SK-N-SH treated with all-trans-retinoic acid at 6 μM for 48 hours (cell line): ENCODE results near the gene CGB7.

Experiments
- CREB5 ChIP-seq: fragments of 250-450 bp; sonication (Bioruptor Pico); IDR thresholded peaks from 2 replicates; pipeline ENCODE4 v1.5.1; 2020; ENCODE audit warnings: low read depth, mild to moderate bottlenecking, moderate library complexity
- CSRNP3 ChIP-seq: fragments of 250-450 bp; sonication (Bioruptor Pico); IDR thresholded peaks from 2 replicates; pipeline ENCODE4 v1.5.1; 2021; ENCODE audit warnings: mild to moderate bottlenecking, moderate library complexity
- GLIS3 ChIP-seq: fragments of 250-450 bp; sonication (Bioruptor Pico); IDR thresholded peaks from 2 replicates; pipeline ENCODE4 v1.5.0; 2020; ENCODE audit warnings: mild to moderate bottlenecking, moderate library complexity
- OSR1 ChIP-seq: fragments of 250-450 bp; sonication (Bioruptor Pico); IDR thresholded peaks from 2 replicates; pipeline ENCODE4 v1.8.0; 2022; ENCODE audit warnings: moderate library complexity, mild to moderate bottlenecking, inconsistent platforms
- PATZ1 ChIP-seq: fragments of 250-450 bp; sonication (Bioruptor Pico); IDR thresholded peaks from 2 replicates; pipeline ENCODE4 v1.8.0; 2020; ENCODE audit warnings: mild to moderate bottlenecking, moderate library complexity, borderline replicate concordance
- POU6F1 ChIP-seq: fragments of 250-450 bp; sonication (Bioruptor Pico); IDR thresholded peaks from 2 replicates; pipeline ENCODE4 v1.8.0; 2021; ENCODE audit warnings: low read depth, mild to moderate bottlenecking, moderate library complexity, borderline replicate concordance
- RARB ChIP-seq: fragments of 250-450 bp; sonication (Bioruptor Pico); IDR thresholded peaks from 2 replicates; pipeline ENCODE4 v1.8.0; 2021; ENCODE audit warnings: mild to moderate bottlenecking, moderate library complexity
- TCF4 ChIP-seq: fragments of 250-450 bp; sonication (Bioruptor Pico); IDR thresholded peaks from 2 replicates; pipeline ENCODE4 v1.8.0; 2021; ENCODE audit warnings: mild to moderate bottlenecking, moderate library complexity, borderline replicate concordance
- ZC3H10 ChIP-seq: fragments of 250-450 bp; sonication (Bioruptor Pico); IDR thresholded peaks from 2 replicates; pipeline ENCODE4 v1.5.1; 2021; ENCODE audit warnings: mild to moderate bottlenecking, moderate library complexity
- ZFP3 ChIP-seq: fragments of 250-450 bp; sonication (Bioruptor Pico); IDR thresholded peaks from 2 replicates; pipeline ENCODE4 v1.5.0; 2020; ENCODE audit warnings: mild to moderate bottlenecking, moderate library complexity
- ZFP30 ChIP-seq: fragments of 450-650 bp; formaldehyde crosslinking; IDR thresholded peaks from 2 replicates; pipeline ENCODE4 v1.5.0; 2022; ENCODE audit warnings: mild to moderate bottlenecking, moderate library complexity
- ZNF565 ChIP-seq: fragments of 450-650 bp; formaldehyde crosslinking; conservative IDR thresholded peaks from 2 replicates; pipeline ENCODE4 v1.5.0; 2020; ENCODE audit warnings: low read depth, mild to moderate bottlenecking, moderate library complexity
- ZNF70 ChIP-seq: fragments of 450-650 bp; formaldehyde crosslinking; IDR thresholded peaks from 2 replicates; pipeline ENCODE4 v1.5.0; 2020; ENCODE audit warnings: mild to moderate bottlenecking, moderate library complexity

GRCh38 chr19:49020342-49020741 lies 37.2 kb downstream of the CGB7 start:
- no peak for TF ChIP-seq ZFP3 (CRISPR knock-in tag)
- TF ChIP-seq PATZ1 (CRISPR knock-in tag) = no peak
- no peak for TF ChIP-seq ZNF565
- TF ChIP-seq ZC3H10 = no peak
- no peak for TF ChIP-seq GLIS3 (CRISPR knock-in tag)
- no peak for TF ChIP-seq CSRNP3 (CRISPR knock-in tag)
- TF ChIP-seq RARB (CRISPR knock-in tag) = no peak
- TF ChIP-seq POU6F1 (CRISPR knock-in tag) = no peak
- TF ChIP-seq ZFP30 (CRISPR knock-in tag) = no peak
- no peak for TF ChIP-seq ZNF70 (CRISPR knock-in tag)
- no peak for TF ChIP-seq OSR1
- TF ChIP-seq CREB5 = no peak
- TF ChIP-seq TCF4 (CRISPR knock-in tag) = no peak
